Type B pancreatic cell (in vitro differentiated cells): ENCODE data around the gene GDA. TPM values are rescaled to one million over a fixed set of nuclear protein-coding genes. Genes with fewer than 3 reads are reported as not detected.

ENCODE experiments used
- DNase-seq: peaks from one replicate; pipeline ENCODE4 v3.0.0; 2021; ENCODE audit warnings: mixed read lengths; ENCODE audit not compliant: unreplicated experiment; ENCODE audit errors: extremely low spot score
- H3K27ac Mint-ChIP-seq: 2 replicates; pipeline ENCODE4 v1.8.0; 2021; ENCODE audit warnings: mild to moderate bottlenecking, mixed read lengths
- H3K27me3 Mint-ChIP-seq: 2 replicates; pipeline ENCODE4 v1.8.0; 2021; ENCODE audit warnings: mixed read lengths
- H3K36me3 Mint-ChIP-seq: 2 replicates; pipeline ENCODE4 v1.8.0; 2021; ENCODE audit warnings: mixed read lengths
- H3K4me1 Mint-ChIP-seq: one replicate; pipeline ENCODE4 v1.8.0; 2021; ENCODE audit warnings: mixed read lengths; ENCODE audit not compliant: unreplicated experiment
- H3K4me3 Mint-ChIP-seq: 2 replicates; pipeline ENCODE4 v1.8.0; 2021; ENCODE audit warnings: mild to moderate bottlenecking, mixed read lengths
- H3K9me3 Mint-ChIP-seq: 2 replicates; pipeline ENCODE4 v1.8.0; 2021; ENCODE audit warnings: mixed read lengths
- total RNA-seq: library from RNA; stranded (reverse); gene quantifications from 2 replicates; pipeline ENCODE4 v1.2.1, GENCODE V29; 2021; ENCODE audit warnings: low replicate concordance
- TF ChIP-seq, protein P1 (sequence below): fragments of 200-600 bp; sonication (generic); conservative IDR thresholded peaks from 2 replicates; pipeline ENCODE4 v1.5.0; 2021; ENCODE audit warnings: antibody characterized with exemption, mild to moderate bottlenecking

The GDA gene
- total RNA-seq, 1 donor from 2014 or later = 8.0 TPM

DNA sequence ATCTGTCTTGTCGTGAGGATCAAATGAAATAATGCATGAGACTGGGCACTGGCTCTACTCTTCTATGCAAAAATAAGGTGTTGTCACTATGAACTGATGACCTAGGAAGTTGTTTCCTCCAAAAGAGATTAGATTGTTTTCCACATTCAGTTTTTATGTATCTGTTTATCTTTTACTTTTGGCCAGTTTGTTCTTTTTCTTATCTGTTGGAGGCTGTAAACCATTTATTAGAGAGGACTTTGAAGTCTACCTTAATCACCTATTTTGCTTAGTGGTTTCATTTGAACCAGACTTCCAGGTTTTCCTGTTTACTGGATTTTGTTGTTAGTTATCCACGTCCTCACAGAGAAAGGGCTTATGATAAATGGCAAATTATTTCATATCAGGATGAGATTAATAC lies 21.5 kb upstream of the GDA start:
- Mint-ChIP-seq H3K36me3 (no peaks in the 10 kb centered on the region), H3K4me3 (no peak overlapping the region), H3K4me1 (peaks cover 7% of the 10 kb centered on the region), H3K27ac (peak overlapping the region; percentile 2), H3K9me3 (no peaks in the 10 kb centered on the region), H3K27me3 (no peaks in the 10 kb centered on the region)
- TF ChIP-seq, protein P1, sequence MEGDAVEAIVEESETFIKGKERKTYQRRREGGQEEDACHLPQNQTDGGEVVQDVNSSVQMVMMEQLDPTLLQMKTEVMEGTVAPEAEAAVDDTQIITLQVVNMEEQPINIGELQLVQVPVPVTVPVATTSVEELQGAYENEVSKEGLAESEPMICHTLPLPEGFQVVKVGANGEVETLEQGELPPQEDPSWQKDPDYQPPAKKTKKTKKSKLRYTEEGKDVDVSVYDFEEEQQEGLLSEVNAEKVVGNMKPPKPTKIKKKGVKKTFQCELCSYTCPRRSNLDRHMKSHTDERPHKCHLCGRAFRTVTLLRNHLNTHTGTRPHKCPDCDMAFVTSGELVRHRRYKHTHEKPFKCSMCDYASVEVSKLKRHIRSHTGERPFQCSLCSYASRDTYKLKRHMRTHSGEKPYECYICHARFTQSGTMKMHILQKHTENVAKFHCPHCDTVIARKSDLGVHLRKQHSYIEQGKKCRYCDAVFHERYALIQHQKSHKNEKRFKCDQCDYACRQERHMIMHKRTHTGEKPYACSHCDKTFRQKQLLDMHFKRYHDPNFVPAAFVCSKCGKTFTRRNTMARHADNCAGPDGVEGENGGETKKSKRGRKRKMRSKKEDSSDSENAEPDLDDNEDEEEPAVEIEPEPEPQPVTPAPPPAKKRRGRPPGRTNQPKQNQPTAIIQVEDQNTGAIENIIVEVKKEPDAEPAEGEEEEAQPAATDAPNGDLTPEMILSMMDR = no peak
- no peak for DNase-seq

DNA sequence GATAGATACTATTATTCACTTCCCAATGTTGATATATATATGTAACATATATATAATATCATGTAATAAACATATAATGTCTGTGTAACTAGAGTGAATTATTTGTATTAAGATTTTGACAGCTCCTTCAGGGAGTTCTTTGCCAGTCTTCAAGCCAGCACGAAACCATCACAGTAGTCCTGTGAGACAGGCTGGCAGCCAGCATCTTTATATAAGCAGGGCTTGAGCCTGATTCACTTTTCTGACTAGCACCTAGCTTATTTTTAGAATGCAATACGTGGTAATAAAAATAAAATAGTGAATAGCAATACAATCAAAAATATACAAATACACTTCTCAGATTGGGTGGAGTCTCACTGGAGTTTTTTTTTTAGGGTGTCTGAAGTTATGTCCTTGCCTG lies 20.7 kb upstream of the GDA start:
- Mint-ChIP-seq H3K4me3 (no peak overlapping the region), H3K9me3 (no peaks in the 10 kb centered on the region), H3K27me3 (no peaks in the 10 kb centered on the region), H3K36me3 (no peaks in the 10 kb centered on the region), H3K4me1 (peaks cover 7% of the 10 kb centered on the region), H3K27ac (no peak overlapping the region)
- TF ChIP-seq, protein P1 = no peak
- DNase-seq = no peak

DNA sequence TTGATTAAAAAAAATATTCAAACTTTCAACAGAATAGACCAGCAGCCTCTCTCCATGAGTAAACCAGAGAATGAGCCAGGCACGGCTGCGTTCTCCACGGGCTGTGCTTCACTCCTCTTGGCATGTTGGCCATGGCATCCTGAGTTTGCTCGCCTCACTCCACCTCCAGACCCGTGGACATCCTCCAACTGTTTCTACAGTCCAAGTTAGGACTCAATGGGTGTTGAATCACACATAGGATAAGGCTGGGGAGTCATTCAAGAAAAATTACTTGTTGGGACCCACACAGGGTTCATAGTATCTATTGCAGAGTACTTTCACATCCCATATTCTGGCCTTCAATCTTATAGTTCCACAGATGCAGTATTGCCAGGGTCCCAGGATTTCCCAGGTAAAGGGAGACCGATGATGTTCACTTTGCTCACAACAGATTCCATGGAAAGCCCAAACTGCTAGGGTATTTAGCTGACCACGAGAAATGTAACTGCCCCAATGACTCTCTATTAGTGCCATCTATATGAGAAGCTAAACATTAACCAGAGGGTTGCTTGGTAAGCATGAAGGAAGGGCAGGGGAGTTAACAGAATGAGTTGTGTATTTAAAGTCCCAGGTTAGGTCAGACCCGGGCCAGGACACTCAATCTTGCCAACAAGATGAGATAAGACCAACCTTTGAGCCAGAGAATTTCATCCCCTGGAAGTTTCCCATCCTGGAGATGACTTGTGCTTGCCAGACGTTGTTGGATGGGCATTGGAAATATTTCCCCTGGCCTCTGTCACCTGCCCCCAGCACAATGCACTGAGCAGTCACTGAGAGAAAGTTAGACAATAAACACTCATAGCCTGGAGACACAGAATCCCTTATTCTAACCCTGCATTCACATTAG lies 19.7 kb upstream of the GDA start:
- H3K9me3 Mint-ChIP-seq = no peaks in the 10 kb centered on the region
- no peaks in the 10 kb centered on the region for H3K36me3 Mint-ChIP-seq
- peak overlapping the region; percentile 80 for H3K27ac Mint-ChIP-seq
- DNase-seq = no peak
- peak overlapping the region; percentile 39 for H3K4me3 Mint-ChIP-seq
- no peaks in the 10 kb centered on the region for H3K27me3 Mint-ChIP-seq
- H3K4me1 Mint-ChIP-seq = peaks cover 7% of the 10 kb centered on the region
- TF ChIP-seq, protein P1 = no peak

DNA sequence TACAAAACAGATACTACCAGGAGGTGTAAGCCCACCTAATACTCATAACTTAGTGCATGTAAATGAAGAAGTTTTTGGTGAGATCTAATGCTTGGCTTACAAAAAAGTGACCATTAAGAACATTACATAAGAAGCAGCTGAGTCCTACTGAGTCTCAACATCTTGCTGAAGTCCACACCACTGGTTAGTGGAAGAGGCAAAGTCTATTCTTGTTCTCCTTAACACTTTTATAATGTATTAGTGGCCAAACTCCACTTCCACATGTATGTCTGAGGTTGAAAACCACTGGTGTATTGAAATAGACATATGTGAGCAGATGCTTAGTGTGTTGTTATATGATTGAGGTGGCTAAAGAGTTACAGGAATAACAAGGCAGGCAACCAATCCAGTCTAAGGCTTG lies 18.9 kb upstream of the GDA start:
- H3K4me1 Mint-ChIP-seq = peaks cover 7% of the 10 kb centered on the region
- no peaks in the 10 kb centered on the region for H3K9me3 Mint-ChIP-seq
- no peak for DNase-seq
- TF ChIP-seq, protein P1 = no peak
- H3K27ac Mint-ChIP-seq = no peak overlapping the region
- H3K36me3 Mint-ChIP-seq = no peaks in the 10 kb centered on the region
- H3K27me3 Mint-ChIP-seq = no peaks in the 10 kb centered on the region
- no peak overlapping the region for H3K4me3 Mint-ChIP-seq

- Mint-ChIP-seq H3K27ac (no peak overlapping the region), H3K36me3 (no peaks in the 10 kb centered on the region)
Measured at GRCh38 chr9:72131206-72131605, 18.0 kb upstream of the GDA start.

More at GRCh38 chr9:72131206-72131605, 18.0 kb upstream of the GDA start:
- H3K4me3 Mint-ChIP-seq = no peak overlapping the region
- TF ChIP-seq, protein P1 = no peak
- H3K9me3 Mint-ChIP-seq = no peaks in the 10 kb centered on the region
- H3K27me3 Mint-ChIP-seq = no peaks in the 10 kb centered on the region
- H3K4me1 Mint-ChIP-seq = peaks cover 7% of the 10 kb centered on the region
- no peak for DNase-seq
